GM19372 (cell line): ENCODE measurements around the gene HSP90AB1.

Experiments
- ATAC-seq: cut with Tn5 transposase; IDR thresholded peaks from one replicate; pipeline ENCODE4 v1.9.1; 2021; ENCODE audit warnings: mild to moderate bottlenecking, low read depth, moderate library complexity; ENCODE audit not compliant: unreplicated experiment

The HSP90AB1 gene

GRCh38 chr6:44265007-44265721 lies 18.3 kb downstream of the HSP90AB1 start, which contains the start of gene NFKBIE:
Gene NFKBIE, minus strand, starts transcription at chr6:44265551. Its CDS starts 205 bp downstream, at chr6:44265346.
- peak; percentile 39 for ATAC-seq

DNA sequence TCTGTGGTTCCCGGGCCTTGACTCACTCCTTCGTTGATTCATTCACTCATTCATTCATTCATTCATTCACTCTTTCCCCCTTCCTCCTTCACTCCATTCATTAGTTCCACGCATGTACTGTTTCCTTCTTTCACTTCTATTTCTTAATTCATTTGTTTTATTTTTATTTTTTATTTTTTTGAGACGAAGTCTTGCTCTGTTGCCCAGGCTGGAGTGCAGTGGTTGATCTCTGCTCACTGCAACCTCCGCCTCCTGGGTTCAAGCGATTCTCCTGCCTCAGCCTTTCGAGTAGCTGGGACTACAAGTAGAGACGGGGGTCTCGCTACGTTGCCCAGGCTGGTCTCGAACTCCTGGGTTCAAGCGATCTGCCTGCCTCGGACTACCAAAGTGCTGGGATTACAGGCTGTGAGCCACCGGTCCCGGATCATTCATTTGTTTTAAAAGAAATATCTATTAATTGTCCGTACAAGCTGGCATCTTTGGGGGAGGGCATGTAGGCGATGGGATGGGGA lies 18.9 kb downstream of the HSP90AB1 start:
- ATAC-seq = no peak

DNA sequence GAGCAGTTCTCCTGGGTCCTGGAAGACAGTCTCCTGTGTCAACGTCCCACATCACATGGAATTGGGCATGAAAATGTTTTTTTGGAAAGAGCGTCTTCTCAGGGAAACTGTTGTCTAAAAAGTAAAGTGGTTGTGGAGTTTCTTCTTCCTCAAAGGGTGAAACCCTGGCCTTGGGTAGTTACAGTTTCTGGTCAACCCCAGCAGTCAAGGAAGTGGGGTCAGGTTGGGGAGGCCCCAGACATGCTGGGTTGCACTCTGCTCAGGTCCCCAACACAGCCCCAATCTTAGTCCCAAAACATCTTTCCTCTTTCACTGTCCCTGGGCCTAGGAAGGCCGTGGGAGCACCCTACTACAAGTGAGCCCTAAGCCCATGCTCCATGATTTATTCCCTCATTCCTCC lies 19.4 kb downstream of the HSP90AB1 start:
- ATAC-seq = no peak

- ATAC-seq = no peak
Measured at GRCh38 chr6:44267252-44267651, 20.4 kb downstream of the HSP90AB1 start.

GRCh38 chr6:44268095-44268628 lies 21.3 kb downstream of the HSP90AB1 start:
- ATAC-seq = no peak

GRCh38 chr6:44269178-44269920 lies 22.4 kb downstream of the HSP90AB1 start:
- ATAC-seq = no peak

DNA sequence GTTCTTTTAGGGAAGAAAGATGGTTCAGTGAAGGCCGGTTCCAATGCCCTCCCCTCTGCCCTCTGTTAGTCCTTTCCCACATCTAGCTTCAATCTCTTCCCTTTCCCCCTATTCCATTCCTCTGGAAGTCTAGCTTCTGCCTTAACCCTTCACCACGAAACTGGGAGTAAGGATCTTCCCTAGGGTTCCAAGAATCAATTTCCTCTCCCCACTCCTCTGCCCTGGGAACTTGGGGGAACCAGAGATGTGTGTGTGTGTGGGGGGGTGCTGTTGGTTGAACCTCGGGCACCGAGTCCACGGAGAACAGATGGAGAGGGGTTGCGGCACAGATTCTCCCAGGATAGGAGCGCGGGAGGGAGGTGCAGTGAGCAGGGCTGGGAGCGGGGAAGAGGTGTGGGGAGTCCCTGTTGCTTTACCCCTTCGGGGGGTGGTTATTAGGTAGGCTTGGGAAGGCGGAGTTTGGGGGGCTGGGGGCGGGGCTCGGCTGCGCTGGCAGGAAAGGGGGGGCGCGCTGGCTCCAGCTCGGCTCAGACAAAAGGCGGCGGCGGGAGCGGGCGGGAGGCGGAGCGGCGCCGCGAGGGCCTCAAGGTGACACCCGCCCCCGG lies 23.1 kb downstream of the HSP90AB1 start, which contains the start of gene TMEM151B:
Gene TMEM151B (plus strand): TSS at position 530 of the 605 bp plus-strand sequence. CDS start 293 bp downstream, outside the sequence.
- ATAC-seq = no peak

- ATAC-seq = no peak
Measured at GRCh38 chr6:44270526-44271405, 23.9 kb downstream of the HSP90AB1 start.

GRCh38 chr6:44271406-44271723 lies 24.5 kb downstream of the HSP90AB1 start:
- no peak for ATAC-seq

GRCh38 chr6:44271914-44272313 lies 25.0 kb downstream of the HSP90AB1 start:
- no peak for ATAC-seq

DNA sequence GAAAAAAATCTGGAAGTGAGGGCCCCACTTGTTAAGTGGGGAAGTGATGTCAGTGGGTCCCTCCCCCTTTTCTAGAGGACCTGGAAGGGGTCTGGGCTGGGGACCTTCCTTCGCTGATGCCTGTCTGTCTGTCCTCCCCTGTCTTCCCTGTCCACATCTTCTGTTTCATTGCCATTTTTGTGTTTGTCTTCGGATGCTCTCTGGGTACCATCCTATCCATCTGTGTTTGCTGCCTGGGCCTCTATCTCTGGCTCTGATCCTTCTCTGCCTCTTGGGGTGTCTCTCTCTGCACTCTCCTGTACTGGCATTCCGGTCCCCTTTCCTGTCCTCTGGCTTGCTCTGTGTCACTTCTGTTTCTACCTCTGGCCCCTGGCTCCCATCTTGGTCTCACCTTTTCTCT lies 25.6 kb downstream of the HSP90AB1 start:
- no peak for ATAC-seq

DNA sequence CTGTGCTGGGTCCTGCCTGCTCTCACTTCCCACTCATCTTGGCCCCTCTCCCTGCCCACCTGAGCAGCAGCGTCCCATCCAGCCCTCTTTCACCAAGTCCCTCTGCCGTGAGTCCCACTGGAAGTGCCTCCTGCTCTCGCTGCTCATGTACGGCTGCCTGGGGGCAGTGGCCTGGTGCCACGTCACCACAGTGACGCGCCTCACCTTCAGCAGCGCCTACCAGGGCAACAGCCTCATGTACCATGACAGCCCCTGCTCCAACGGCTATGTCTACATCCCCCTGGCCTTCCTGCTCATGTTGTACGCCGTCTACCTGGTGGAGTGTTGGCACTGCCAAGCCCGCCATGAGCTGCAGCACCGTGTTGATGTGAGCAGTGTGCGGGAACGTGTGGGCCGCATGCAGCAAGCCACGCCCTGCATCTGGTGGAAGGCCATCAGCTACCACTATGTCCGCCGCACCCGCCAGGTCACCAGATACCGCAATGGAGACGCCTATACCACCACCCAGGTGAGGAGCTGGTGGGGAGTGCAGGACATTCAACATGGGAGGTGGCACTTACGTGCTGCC lies 26.2 kb downstream of the HSP90AB1 start:
- no peak for ATAC-seq

- ATAC-seq = no peak
Measured at GRCh38 chr6:44273617-44274016, 26.7 kb downstream of the HSP90AB1 start.

GRCh38 chr6:44275271-44275748 lies 28.4 kb downstream of the HSP90AB1 start:
- ATAC-seq = no peak

- no peak for ATAC-seq
Measured at GRCh38 chr6:44275749-44276648, 29.1 kb downstream of the HSP90AB1 start.

GRCh38 chr6:44276667-44277640 lies 30.1 kb downstream of the HSP90AB1 start:
- ATAC-seq = no peak

GRCh38 chr6:44277763-44278162 lies 30.9 kb downstream of the HSP90AB1 start:
- ATAC-seq = no peak
